ENCODE data around the gene SNX5. TPM values are rescaled to one million over a fixed set of nuclear protein-coding genes. Genes with fewer than 3 reads are reported as not detected.

The SNX5 gene
- total and polyA plus RNA-seq, 9 of the 15 experiments (the other 6 are each of a cell fraction or from before 2014, with no cell fraction given), result 53.5 to 276 (median 160) TPM

- TF ChIP-seq ZBTB49 (CRISPR knock-in tag; IDR thresholded peaks at IDR 0.05; ENCODE audit: borderline replicate concordance), result no peak
- TF ChIP-seq NFE2L1 (tag; IDR thresholded peaks at IDR 0.05; ENCODE audit: borderline replicate concordance, low read depth), result no peak
- TF ChIP-seq DACH1 (IDR thresholded peaks at IDR 0.05; ENCODE audit: partially characterized antibody), result no peak
- TF ChIP-seq ZC3H4 (CRISPR knock-in tag; IDR thresholded peaks at IDR 0.05; ENCODE audit: borderline replicate concordance), result no peak
- TF ChIP-seq CREB1 (IDR thresholded peaks at IDR 0.05), result peak; percentile 46; the same call in 1 of the 2 replicates
- TF ChIP-seq CREB1 (CRISPR knock-in tag; IDR thresholded peaks at IDR 0.05), result no peak
- no peak for TF ChIP-seq ZNF24 (IDR thresholded peaks at IDR 0.05)
- TF ChIP-seq ZBTB9 (CRISPR knock-in tag; IDR thresholded peaks at IDR 0.05), result no peak
- TF ChIP-seq HNRNPLL (IDR thresholded peaks at IDR 0.05; ENCODE audit: low read depth, low read length, poor library complexity, severe bottlenecking), result no peak
- no peak for TF ChIP-seq TCFL5 (CRISPR knock-in tag; conservative IDR thresholded peaks at IDR 0.05)
- TF ChIP-seq ARHGAP35 (IDR thresholded peaks at IDR 0.05; ENCODE audit: partially characterized antibody), result no peak
- peak; percentile 85 for TF ChIP-seq ZEB2 (IDR thresholded peaks at IDR 0.05)
- TF ChIP-seq HIVEP1 (CRISPR knock-in tag; IDR thresholded peaks at IDR 0.05), result no peak
- no peak for TF ChIP-seq UBTF (IDR thresholded peaks at IDR 0.05; ENCODE audit: borderline replicate concordance in 1 of 2, low read depth in 2 of 2, low read length in 2 of 2)
- no peak for TF ChIP-seq MTF1 (CRISPR knock-in tag; IDR thresholded peaks at IDR 0.05; ENCODE audit: borderline replicate concordance)
- TF ChIP-seq CBX8 (IDR thresholded peaks at IDR 0.05; ENCODE audit: borderline replicate concordance, extremely low read depth, low read depth, low read length, poor library complexity, severe bottlenecking), result no peak
- TF ChIP-seq NFXL1 (CRISPR knock-in tag; IDR thresholded peaks at IDR 0.05), result no peak
- no peak for TF ChIP-seq SMC3 (conservative IDR thresholded peaks at IDR 0.05; ENCODE audit: insufficient read depth, low read depth, low read length)
- TF ChIP-seq, protein P1, sequence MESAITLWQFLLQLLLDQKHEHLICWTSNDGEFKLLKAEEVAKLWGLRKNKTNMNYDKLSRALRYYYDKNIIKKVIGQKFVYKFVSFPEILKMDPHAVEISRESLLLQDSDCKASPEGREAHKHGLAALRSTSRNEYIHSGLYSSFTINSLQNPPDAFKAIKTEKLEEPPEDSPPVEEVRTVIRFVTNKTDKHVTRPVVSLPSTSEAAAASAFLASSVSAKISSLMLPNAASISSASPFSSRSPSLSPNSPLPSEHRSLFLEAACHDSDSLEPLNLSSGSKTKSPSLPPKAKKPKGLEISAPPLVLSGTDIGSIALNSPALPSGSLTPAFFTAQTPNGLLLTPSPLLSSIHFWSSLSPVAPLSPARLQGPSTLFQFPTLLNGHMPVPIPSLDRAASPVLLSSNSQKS (CRISPR knock-in tag; IDR thresholded peaks at IDR 0.05), result no peak
Observed at GRCh38 chr20:17925141-17925939, 43.3 kb downstream of the SNX5 start (continued).

Measured in K562 (cell line).